Measurements from ENCODE around the gene MYMX. TPM values are rescaled to one million over a fixed set of nuclear protein-coding genes. Genes with fewer than 3 reads are reported as not detected.

The MYMX gene
- total RNA-seq, 1 donor from 2014 or later: not detected

DNA sequence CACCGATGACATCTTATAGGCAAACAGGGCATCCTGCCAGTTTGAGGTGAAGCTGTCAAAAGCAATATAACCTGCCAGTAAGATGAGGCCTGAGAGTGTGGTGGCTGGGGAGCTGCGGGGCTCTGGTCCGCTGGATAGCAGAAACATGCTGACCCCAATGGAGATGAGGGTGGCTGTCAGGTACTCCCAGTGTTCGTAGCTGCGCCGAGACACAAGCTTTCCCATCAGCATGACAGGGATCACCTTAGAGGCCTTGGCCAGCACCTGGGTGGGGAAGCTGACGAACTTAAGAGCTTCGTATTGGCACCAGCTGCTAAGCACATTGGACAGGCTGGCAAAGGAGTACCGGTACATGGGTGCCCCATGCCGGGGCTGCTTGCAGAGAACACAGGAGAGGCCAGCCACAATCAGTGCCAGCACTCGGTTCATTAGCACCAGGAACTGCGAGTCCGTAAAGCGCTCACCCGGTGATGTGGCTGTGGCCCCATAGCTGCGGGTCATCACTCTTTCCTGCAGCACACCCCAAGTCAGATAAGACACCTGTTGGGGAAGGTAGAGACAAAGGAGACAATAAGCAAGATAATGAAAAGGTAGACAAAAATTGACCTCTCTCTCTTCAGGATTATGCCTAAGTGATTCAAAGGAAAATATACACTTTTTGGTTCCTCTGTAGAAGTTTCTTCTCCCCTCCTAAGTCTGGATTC, 38.5 kb downstream of the MYMX start:
- no peak for ATAC-seq (ENCODE audit: low read depth)

DNA sequence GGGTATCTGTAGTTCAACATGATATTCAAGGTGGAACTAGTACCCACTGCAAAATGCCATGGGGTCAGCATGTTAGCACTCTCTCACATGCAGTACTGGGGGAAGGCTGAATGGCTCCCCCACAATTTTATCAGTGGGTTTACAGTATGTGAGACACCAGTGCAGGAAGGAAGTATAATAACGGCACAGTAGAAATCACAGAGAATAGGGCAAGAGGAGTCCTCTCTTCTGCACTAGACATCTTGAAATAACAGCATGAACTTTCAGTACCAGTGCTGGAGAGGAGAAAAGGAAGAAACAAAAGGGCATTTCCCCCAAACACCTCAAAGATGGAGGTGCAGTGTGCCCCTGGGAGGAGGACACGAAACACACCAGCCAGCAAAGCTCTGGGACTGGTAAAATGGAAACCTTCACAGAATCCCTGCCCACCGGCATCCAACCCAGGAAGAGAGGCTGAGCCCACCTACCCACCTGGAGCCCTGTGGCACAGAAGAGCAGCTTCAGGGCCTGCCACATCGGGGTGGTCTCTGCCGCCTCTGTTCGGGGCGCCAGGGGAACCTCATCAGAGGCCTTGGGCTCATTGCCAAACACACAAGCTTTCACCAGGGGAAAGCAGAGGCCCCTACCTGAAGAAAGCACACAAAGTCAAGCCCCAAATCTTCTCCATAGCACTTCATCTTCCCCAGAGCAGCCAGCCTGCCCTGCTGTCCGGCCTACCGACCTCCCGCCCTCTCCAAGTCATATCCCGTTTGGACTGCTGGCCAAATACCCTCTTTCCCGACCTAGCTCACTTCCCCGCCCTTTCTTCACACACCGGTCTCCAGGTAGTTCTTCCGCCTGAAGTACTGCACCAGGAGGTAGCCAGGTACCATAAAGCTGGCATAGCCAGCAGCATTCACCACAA, 39.4 kb downstream of the MYMX start:
- POLR2A ChIA-PET: interaction anchor here (1.0 to 13.7 kb wide), 12 partner anchors 9 to 627 kb away, joined by 3 to 549 read pairs (median 4); partner anchors contain the start of genes AARS2, CDC5L, GTPBP2 and HSP90AB1
- peaks cover 87% of the 10 kb centered on the region for H3K4me1 Mint-ChIP-seq
- ATAC-seq (ENCODE audit: low read depth) (no peak), DNase-seq (no peak)
- H3K9me3 Mint-ChIP-seq: no peaks in the 10 kb centered on the region
- CTCF ChIA-PET: interaction anchor here (0.7 to 1.9 kb wide), 10 partner anchors 9 to 83 kb away, joined by 3 to 11 read pairs (median 4); partner anchors contain the start of gene HSP90AB1
- peak overlapping the region; percentile 93 for H3K27ac Mint-ChIP-seq
- intact Hi-C loops (cut with micrococcal nuclease): no loop called here
- TF ChIP-seq, protein P1, sequence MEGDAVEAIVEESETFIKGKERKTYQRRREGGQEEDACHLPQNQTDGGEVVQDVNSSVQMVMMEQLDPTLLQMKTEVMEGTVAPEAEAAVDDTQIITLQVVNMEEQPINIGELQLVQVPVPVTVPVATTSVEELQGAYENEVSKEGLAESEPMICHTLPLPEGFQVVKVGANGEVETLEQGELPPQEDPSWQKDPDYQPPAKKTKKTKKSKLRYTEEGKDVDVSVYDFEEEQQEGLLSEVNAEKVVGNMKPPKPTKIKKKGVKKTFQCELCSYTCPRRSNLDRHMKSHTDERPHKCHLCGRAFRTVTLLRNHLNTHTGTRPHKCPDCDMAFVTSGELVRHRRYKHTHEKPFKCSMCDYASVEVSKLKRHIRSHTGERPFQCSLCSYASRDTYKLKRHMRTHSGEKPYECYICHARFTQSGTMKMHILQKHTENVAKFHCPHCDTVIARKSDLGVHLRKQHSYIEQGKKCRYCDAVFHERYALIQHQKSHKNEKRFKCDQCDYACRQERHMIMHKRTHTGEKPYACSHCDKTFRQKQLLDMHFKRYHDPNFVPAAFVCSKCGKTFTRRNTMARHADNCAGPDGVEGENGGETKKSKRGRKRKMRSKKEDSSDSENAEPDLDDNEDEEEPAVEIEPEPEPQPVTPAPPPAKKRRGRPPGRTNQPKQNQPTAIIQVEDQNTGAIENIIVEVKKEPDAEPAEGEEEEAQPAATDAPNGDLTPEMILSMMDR (IDR thresholded peaks at IDR 0.05): no peak
- peak overlapping the region; percentile 92 for H3K4me3 Mint-ChIP-seq
- no peaks in the 10 kb centered on the region for H3K27me3 Mint-ChIP-seq
- H3K36me3 Mint-ChIP-seq (ENCODE audit: low read depth): peaks cover 91% of the 10 kb centered on the region

More for the DNA sequence above, 38.5 kb downstream of the MYMX start:
- Mint-ChIP-seq H3K4me3 (peak overlapping the region; percentile 92), H3K9me3 (no peaks in the 10 kb centered on the region), H3K27ac (peak overlapping the region; percentile 93), H3K27me3 (no peaks in the 10 kb centered on the region), H3K36me3 (ENCODE audit: low read depth) (peaks cover 91% of the 10 kb centered on the region), H3K4me1 (peaks cover 87% of the 10 kb centered on the region)
- CTCF ChIA-PET: interaction anchor here (0.8 to 2.3 kb wide), 4 partner anchors 8 to 50 kb away, joined by 3 to 12 read pairs (median 5); no protein-coding TSS in a partner anchor
- DNase-seq: no peak
- intact Hi-C loops (cut with micrococcal nuclease): no loop called here
- POLR2A ChIA-PET: interaction anchor here (1.2 to 13.7 kb wide), 4 partner anchors 10 to 31 kb away, joined by 3 to 549 read pairs (median 40); partner anchors contain the start of genes HSP90AB1, NFKBIE and SLC29A1
- TF ChIP-seq, protein P1 (IDR thresholded peaks at IDR 0.05): no peak

DNA sequence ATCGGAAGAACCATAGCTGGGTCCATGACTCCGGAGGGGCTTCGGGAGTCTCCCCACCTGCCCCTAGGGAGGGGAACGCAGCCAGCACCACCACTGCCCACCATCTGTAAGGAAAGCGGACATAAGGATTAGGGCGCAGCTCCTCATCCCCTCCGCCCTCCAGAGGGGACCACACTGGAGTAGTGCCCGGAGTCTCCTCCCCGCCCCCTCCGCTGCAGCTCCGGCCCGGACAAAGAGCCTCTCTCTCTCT, 40.0 kb downstream of the MYMX start:
- CTCF ChIA-PET: interaction anchor here (0.7 to 1.9 kb wide), 11 partner anchors 9 to 84 kb away, joined by 3 to 11 read pairs (median 3); partner anchors contain the start of gene HSP90AB1
- peak overlapping the region; percentile 92 for H3K4me3 Mint-ChIP-seq
- H3K27me3 Mint-ChIP-seq: no peaks in the 10 kb centered on the region
- H3K4me1 Mint-ChIP-seq: peaks cover 88% of the 10 kb centered on the region
- H3K9me3 Mint-ChIP-seq: no peaks in the 10 kb centered on the region
- TF ChIP-seq, protein P1 (IDR thresholded peaks at IDR 0.05): no peak
- POLR2A ChIA-PET: interaction anchor here (0.5 to 13.7 kb wide), 13 partner anchors 8 to 627 kb away, joined by 3 to 549 read pairs (median 4); partner anchors contain the start of genes AARS2, CDC5L, GTPBP2 and HSP90AB1
- H3K36me3 Mint-ChIP-seq (ENCODE audit: low read depth): peaks cover 91% of the 10 kb centered on the region
- peak overlapping the region; percentile 93 for H3K27ac Mint-ChIP-seq
- intact Hi-C loops (cut with micrococcal nuclease): loop anchor here (1.0 kb wide), 2 partner anchors 9 kb away; partner anchors contain the start of genes HSP90AB1 and NFKBIE
- DNase-seq (no peak), ATAC-seq (ENCODE audit: low read depth) (no peak)

DNA sequence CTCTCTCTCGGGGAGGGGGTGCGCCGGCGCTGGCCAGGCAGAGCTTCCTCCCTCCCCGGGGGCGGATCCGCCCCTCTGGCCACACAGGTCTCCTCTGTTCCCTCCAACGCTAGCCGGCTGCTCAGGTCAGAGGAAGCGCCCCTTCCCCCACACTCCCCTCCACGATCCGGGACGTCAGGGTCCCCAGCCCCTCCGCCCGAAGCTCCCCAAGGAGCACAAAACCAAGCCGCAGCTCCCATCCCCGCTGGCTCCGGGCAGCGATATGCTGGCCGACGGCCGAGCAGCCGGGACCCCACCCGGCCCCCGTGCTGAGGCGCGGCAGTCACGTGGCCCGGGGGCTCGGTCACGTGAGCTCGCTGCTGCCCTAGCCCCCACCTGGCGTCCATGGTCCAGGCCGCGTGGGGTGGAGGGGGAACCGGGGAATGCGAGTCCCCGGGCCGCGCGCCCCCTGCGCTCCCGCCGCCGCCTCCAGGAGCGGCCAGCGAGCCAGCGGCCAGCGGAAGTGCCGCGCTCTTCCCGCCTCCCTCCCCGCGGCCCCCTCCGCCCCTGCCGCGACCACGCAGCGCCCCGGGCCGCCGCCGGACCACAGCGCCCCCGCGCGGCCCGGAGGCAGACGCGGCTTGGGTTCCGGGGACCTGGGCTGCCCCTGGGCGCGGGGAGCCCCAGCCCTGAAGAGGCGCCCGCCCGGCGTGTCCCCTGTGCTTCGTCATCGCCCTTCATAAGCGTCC, 40.5 kb downstream of the MYMX start, which contains the start of gene SLC35B2:
Gene SLC35B2 (minus strand): TSS at position 504 of the 728 bp plus-strand sequence. CDS start 118 bp downstream, at position 386.
- ChIA-PET CTCF (interaction anchor here (0.7 to 1.9 kb wide), 11 partner anchors 10 to 84 kb away, joined by 3 to 11 read pairs (median 3); partner anchors contain the start of gene HSP90AB1), POLR2A (interaction anchor here (0.5 to 13.7 kb wide), 13 partner anchors 8 to 628 kb away, joined by 3 to 549 read pairs (median 4); partner anchors contain the start of genes AARS2, CDC5L, GTPBP2 and HSP90AB1)
- Mint-ChIP-seq H3K36me3 (ENCODE audit: low read depth) (peaks cover 91% of the 10 kb centered on the region), H3K9me3 (no peaks in the 10 kb centered on the region), H3K27ac (peak within 1 kb of the TSS; percentile 99), H3K4me3 (peak within 1 kb of the TSS; percentile 92), H3K27me3 (no peaks in the 10 kb centered on the region), H3K4me1 (peaks cover 88% of the 10 kb centered on the region)
- ATAC-seq (ENCODE audit: low read depth) (peak; percentile 53), DNase-seq (peak; percentile 74)
- TF ChIP-seq, protein P1 (IDR thresholded peaks at IDR 0.05): no peak
- intact Hi-C loops (cut with micrococcal nuclease): loop anchor here (1.0 kb wide), 2 partner anchors 8 to 10 kb away; partner anchors contain the start of genes HSP90AB1 and NFKBIE

All from activated B cell treated with CpG ODN at 0.5 μM for 24 hours (primary cell).